ENCODE measurements around the gene OR4Q2.
"Not testable (repeated sequence)": the region's sequence is repeated elsewhere in the genome, so short reads cannot be mapped to it uniquely, and the experiment has no call there.

The OR4Q2 gene

DNA sequence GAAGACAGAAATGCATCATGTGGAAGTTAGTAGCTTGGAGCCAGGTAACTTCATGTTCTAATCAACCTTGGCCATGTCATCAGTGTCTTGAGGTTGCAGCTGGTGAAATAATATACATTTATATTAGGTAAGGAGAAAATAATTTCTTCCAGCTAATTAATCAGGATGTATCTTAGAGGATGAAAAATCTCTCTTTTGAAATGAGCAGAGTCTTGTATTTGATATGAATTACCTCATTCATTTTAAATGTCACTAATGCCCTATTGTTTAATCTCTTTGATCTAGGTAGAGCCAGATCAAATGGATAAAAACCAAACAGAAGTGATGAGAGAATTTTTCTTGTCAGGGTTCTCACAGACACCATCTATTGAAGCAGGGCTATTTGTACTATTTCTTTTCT, at the start of gene OR4Q2:
Gene OR4Q2 (plus strand): TSS at position 301 of the 400 bp plus-strand sequence.
- no peak for DNase-seq (ENCODE audit: low read depth)

DNA sequence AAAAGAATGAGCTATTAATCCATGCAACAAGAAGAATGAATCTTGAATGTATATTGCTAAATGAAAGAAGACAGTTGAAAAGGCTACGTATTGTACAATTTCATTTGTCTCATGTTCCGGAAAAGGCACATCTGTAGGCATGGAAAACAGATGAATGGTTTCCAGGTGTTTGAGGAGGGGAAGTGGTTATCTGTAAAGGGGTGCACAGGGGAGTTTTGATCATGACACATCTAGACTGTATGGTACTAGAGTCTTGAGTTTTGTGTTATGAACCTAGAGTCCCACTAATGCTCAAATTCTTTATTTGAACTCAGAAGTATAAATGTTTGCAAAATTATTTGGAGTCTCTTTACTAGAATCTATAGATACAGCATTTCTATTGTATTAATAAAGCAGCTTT, 32.2 kb upstream of the OR4Q2 start:
- not testable (repeated sequence) for DNase-seq (ENCODE audit: low read depth)

DNA sequence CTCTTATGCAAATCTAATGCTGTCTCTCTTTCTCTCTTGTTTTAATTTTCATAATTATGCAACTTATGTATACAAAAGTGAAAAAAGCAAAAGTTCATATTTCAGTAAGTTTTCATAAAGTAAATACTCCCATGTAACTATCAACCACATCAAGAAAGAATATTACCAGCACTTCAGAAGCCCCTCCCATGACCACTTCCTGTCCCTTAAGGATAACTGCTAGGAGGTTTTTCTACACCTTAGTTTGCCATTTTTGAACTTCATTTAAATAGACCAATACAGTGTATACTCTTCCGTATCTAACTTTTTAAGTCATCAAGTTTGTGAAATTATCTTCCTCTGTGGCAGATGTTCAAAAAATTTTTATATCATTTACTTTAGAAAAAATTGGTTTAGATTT, 27.1 kb upstream of the OR4Q2 start:
- DNase-seq (ENCODE audit: low read depth): no peak

DNA sequence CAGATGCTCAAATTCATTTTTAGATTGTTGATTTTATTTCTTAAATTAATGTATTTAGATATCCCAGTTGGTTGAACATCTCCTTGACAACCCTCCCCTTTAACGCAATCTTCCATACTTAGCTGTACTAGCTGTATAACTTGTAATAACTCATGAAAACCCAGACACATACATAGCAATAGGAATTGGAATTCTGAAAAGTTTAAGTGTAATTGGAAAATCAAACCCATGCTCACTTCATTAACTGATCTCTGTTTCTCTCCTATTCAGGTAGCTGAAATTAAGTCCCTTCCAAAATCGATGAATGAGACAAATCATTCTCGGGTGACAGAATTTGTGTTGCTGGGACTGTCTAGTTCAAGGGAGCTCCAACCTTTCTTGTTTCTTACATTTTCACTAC, 26.7 kb upstream of the OR4Q2 start, which contains the start of gene OR4K15:
Gene OR4K15 (plus strand): TSS at position 301 of the 400 bp plus-strand sequence. CDS start 0 bp downstream, at position 301.
- DNase-seq (ENCODE audit: low read depth): no peak

DNA sequence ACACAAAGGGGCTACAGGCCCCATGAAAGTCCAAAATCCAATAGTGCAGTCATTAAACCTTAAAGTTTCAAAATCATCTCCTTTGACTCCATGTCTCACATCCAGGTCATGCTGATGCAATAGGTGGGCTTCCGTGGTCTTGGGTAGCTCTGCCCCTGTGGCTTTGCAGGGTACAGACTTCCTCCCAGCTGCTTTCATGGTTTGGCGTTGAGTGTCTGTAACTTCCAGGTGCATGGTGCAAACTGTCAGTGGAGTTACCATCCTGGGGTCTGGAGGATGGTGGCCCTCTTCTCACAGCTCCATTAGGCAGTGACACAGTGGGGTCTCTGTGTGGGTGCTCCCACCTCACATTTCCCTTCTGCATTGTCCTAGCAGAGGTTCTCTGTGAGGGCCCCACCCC, 8.5 kb upstream of the OR4Q2 start:
- DNase-seq (ENCODE audit: low read depth): no peak

DNA sequence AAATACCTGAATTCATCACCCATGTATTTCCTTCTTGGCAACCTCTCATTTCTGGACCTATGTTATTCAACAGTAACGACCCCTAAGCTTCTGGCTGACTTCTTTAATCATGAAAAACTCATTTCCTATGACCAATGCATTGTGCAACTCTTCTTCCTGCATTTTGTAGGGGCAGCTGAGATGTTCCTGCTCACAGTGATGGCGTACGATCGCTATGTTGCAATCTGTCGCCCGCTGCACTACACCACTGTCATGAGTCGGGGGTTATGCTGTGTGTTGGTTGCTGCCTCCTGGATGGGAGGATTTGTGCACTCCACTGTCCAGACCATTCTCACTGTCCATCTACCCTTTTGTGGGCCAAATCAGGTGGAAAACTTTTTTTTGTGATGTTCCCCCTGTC, 356 bp downstream of the OR4Q2 start:
- no peak for DNase-seq (ENCODE audit: low read depth)

DNA sequence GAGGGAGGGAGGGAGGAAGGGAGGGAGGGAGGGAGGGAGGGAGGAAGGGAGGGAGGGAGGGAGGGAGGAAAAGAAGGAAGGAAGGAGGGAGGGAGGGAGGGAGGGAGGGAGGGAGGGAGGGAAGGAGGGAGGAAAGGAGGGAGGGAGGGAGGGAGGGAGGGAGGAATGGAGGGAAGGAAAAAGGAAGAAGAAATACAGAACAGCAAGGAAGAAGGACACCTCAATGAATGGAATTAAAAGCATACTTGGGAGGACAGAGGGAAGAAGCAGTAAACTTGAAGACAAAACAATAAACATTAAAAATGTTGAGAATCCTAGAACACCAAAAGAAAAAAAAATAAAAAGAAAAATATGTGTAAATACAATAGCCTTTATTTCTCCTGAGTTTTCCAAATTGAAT, 6.2 kb downstream of the OR4Q2 start:
- DNase-seq (ENCODE audit: low read depth): no peak

DNA sequence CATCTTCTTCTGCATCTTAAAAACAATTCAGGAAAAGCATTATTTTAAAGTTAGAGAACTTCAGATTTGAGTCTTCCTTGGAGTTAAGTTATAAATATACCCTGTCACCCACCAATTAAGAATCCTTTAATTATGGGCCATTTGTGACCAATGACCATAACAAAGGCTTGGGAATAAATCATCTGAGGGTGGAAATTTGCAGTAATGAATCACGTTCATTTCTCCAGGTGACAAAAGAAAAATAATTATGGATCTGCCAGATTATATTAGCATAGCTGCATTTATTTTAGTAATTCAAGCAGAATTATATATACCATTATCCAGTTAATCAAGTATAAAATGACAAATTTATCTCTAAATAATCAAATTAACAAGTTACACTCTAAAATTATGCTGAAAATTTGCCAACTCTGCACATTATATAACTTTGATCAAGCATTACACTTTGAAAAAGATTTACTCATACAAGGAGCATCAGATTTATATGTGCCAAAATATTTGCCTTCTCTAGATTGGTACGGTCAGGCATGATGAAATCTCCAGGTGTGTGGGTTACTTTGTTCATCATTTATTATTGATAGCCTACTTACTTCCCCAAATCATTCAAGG, 17.4 kb downstream of the OR4Q2 start, which contains the start of gene OR4K14:
Gene OR4K14 (minus strand): TSS at position 51 of the 609 bp plus-strand sequence. CDS start 4,114 bp downstream, outside the sequence.
- no peak for DNase-seq (ENCODE audit: low read depth)

DNA sequence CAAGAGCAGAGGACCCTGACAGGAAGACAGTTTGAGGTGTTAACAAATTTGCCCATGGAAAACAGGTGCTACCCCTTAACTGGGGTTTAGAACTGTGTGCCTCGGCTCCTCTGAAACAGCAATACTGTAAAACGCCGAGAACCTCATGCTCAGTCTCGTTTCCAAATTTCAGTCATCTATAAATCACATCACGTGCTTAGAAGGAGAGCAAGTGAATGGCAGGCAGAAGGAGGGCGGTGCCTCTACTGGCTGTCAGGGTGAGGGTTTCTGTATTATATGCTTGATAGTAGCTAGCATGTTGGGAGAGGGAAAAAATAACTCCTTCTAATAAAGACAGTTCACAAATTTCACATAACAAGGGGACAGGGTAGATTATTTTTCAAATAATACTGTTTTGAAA, 29.1 kb downstream of the OR4Q2 start:
- DNase-seq (ENCODE audit: low read depth): no peak

DNA sequence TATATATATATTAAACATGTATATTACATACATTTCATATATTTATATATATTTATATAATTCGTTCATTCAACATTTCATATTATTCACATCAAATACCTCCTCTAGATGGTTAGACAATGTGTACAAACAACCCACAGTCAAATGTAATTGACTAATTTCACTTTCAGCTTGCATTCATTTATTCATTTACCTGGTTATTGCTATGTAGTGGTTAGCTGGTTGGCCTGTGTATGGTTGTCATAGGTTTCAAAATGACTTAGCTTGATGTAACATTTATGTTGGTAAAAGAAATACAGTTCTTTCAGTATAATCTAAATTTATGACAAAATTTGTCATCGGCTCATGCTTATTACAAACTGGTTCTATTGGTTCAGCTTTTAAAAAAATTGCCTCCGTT, 33.5 kb downstream of the OR4Q2 start:
- no peak for DNase-seq (ENCODE audit: low read depth)

DNA sequence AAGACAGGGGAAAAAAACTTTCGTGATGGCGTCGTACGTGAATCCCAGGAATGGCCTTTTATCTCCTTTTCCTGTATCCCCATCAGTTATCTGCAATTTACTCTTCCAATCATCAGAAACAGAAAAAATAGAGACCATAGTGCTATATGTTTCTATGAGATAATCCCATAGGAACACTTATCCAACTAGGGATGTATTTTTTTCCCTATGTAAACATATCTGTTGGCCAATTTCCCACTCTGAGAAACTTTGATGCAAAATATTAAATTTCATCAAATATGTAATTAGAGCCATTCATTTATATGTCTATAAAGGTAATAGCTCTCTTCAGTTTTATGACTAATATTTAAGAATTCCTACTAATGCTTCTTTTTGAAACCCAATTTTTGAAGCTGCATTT, 34.0 kb downstream of the OR4Q2 start, which contains the start of gene OR4K13:
Gene OR4K13 (minus strand): TSS at position 101 of the 400 bp plus-strand sequence. CDS start 1,280 bp downstream, outside the sequence.
- DNase-seq (ENCODE audit: low read depth): no peak

DNA sequence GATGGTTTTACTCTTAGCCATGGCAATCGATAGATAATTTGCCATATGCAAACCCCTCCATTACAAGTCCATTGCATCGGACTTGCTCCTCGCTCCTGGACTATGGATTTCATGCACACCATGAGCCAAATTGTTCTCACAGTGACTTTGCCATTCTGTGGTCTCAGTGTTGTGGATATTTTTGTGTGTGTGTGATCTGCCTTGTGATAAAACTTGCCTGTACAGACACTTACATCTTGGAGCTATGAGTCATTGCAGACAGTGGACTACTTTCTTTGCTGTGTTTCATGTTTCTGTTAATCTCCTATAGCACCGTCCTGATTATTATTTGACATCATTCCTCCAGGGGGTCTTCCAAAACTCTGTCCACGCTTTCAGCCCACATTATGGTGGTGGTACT, 42.3 kb downstream of the OR4Q2 start:
- no peak for DNase-seq (ENCODE audit: low read depth)

DNA sequence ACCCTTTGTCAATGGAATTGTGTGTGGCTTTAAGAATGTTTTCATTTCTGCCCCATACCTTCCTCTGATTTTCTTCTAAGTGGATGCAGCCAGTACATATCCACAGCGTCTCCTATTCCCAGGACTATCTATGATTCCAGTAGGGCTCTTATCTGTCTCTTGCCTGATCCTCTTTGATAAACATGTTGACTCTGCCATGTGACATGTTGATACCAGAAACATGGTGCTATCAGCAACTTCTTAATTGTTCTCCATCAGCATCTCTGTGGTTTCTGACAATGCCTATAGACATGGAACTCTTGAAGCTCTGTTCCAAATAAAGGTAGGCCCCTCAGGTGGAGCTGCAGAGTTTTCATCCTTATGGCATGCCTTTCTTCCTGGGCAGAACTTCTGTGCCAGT, 46.2 kb downstream of the OR4Q2 start:
- DNase-seq (ENCODE audit: low read depth): no peak

All from activated T-cell treated with anti-CD3 and anti-CD28 coated beads for 24 hours (primary cell).